ENCODE results near the gene RPL31.

GRCh38 chr2:101022221-101022620 lies 20.1 kb downstream of the RPL31 start:
- TF ChIP-seq CTCF (IDR thresholded peaks at IDR 0.05): no peak
- no peak for TF ChIP-seq EZH2 (IDR thresholded peaks at IDR 0.05; ENCODE audit: borderline replicate concordance, insufficient read depth, low read depth, low read length, poor library complexity, severe bottlenecking)
